Loucy (cell line): ENCODE results near the gene AGBL3.

Experiments used
- H2AFZ ChIP-seq: fragments of 200-600 bp; sonication (generic); 2 replicates; pipeline ENCODE4 v1.6.0; 2016; ENCODE audit warnings: antibody characterized with exemption, mild to moderate bottlenecking, low read length, moderate library complexity
- H3F3A ChIP-seq: fragments of 200-600 bp; 2 replicates; pipeline ENCODE4 v1.6.0; 2016; ENCODE audit warnings: antibody characterized with exemption, low read depth, mild to moderate bottlenecking
- H3K27me3 ChIP-seq: fragments of 200-600 bp; sonication (generic); 2 replicates; pipeline ENCODE4 v1.6.1; 2014; ENCODE audit warnings: low read length, mild to moderate bottlenecking; ENCODE audit not compliant: insufficient read depth, poor library complexity, severe bottlenecking
- H3K36me3 ChIP-seq: fragments of 200-600 bp; sonication (generic); 2 replicates; pipeline ENCODE4 v1.6.1; 2016; ENCODE audit warnings: low read length; ENCODE audit not compliant: insufficient read depth
- H3K4me1 ChIP-seq: fragments of 200-600 bp; sonication (generic); 2 replicates; pipeline ENCODE4 v1.5.1; 2014; ENCODE audit warnings: low read length, mild to moderate bottlenecking; ENCODE audit not compliant: insufficient read depth, poor library complexity, severe bottlenecking
- H3K4me2 ChIP-seq: fragments of 200-600 bp; sonication (generic); 2 replicates; pipeline ENCODE4 v1.6.0; 2014; ENCODE audit warnings: antibody characterized with exemption, low read length, low read depth, mild to moderate bottlenecking; ENCODE audit not compliant: poor library complexity, severe bottlenecking
- H3K4me3 ChIP-seq: fragments of 200-600 bp; sonication (generic); 2 replicates; pipeline ENCODE4 v1.5.1; 2014; ENCODE audit warnings: low read length, mild to moderate bottlenecking, mixed read lengths; ENCODE audit not compliant: poor library complexity, severe bottlenecking
- H3K79me2 ChIP-seq: fragments of 200-600 bp; sonication (generic); 2 replicates; pipeline ENCODE4 v1.6.1; 2014; ENCODE audit warnings: low read length; ENCODE audit not compliant: insufficient read depth
- H3K9ac ChIP-seq: fragments of 200-600 bp; sonication (generic); 2 replicates; pipeline ENCODE4 v1.6.0; 2014; ENCODE audit warnings: mild to moderate bottlenecking, low read depth, low read length, moderate library complexity; ENCODE audit not compliant: poor library complexity, severe bottlenecking
- H3K9me2 ChIP-seq: fragments of 200-600 bp; sonication (generic); replicated peaks from 2 replicates; pipeline ENCODE4 v1.6.1; 2016; ENCODE audit warnings: low read depth, low read length, mixed read lengths
- H3K9me3 ChIP-seq: fragments of 200-600 bp; sonication (generic); 2 replicates; pipeline ENCODE4 v1.6.1; 2014; ENCODE audit warnings: mild to moderate bottlenecking, antibody characterized with exemption, low read length, low read depth; ENCODE audit not compliant: insufficient read depth
- H4K20me1 ChIP-seq: fragments of 200-600 bp; sonication (generic); 2 replicates; pipeline ENCODE4 v1.6.0; 2014; ENCODE audit warnings: antibody characterized with exemption, low read length, mild to moderate bottlenecking; ENCODE audit not compliant: insufficient read depth, poor library complexity, severe bottlenecking
- CTCF ChIP-seq: fragments of 200-600 bp; sonication (generic); conservative IDR thresholded peaks from 2 replicates; pipeline ENCODE4 v1.5.1; 2014; ENCODE audit warnings: mild to moderate bottlenecking, antibody characterized with exemption, low read length
- EZH2phosphoT487 ChIP-seq: fragments of 200-600 bp; IDR thresholded peaks from 2 replicates; pipeline ENCODE4 v1.6.1; 2018; ENCODE audit warnings: antibody characterized with exemption, mild to moderate bottlenecking, moderate library complexity, borderline replicate concordance

Gene AGBL3

GRCh38 chr7:135151533-135151932 is 165.2 kb downstream of the AGBL3 start:
- Histone ChIP-seq H3K4me1 (peaks cover 4% of the 10 kb centered on the region), H2AFZ (no peak overlapping the region), H3K4me2 (no peak overlapping the region), H3K27me3 (no peaks in the 10 kb centered on the region), H4K20me1 (no peaks in the 10 kb centered on the region), H3K36me3 (no peaks in the 10 kb centered on the region), H3K9me2 (no peaks in the 10 kb centered on the region), H3K4me3 (no peak overlapping the region), H3K79me2 (no peaks in the 10 kb centered on the region), H3K9ac (no peak overlapping the region), H3K9me3 (peaks cover 8% of the 10 kb centered on the region; the same call in 1 of the 2 replicates), H3F3A (no peaks in the 10 kb centered on the region)
- TF ChIP-seq CTCF (no peak), EZH2phosphoT487 (no peak)

GRCh38 chr7:135152442-135152841 is 166.1 kb downstream of the AGBL3 start:
- Histone ChIP-seq H3K4me2 (no peak overlapping the region), H3K9me3 (peaks cover 8% of the 10 kb centered on the region; the same call in 1 of the 2 replicates), H3K79me2 (no peaks in the 10 kb centered on the region), H3K9ac (no peak overlapping the region), H3K36me3 (no peaks in the 10 kb centered on the region), H2AFZ (no peak overlapping the region), H3K4me1 (peaks cover 4% of the 10 kb centered on the region), H3K4me3 (no peak overlapping the region), H4K20me1 (no peaks in the 10 kb centered on the region), H3K9me2 (no peaks in the 10 kb centered on the region), H3K27me3 (no peaks in the 10 kb centered on the region), H3F3A (no peaks in the 10 kb centered on the region)
- TF ChIP-seq CTCF (no peak), EZH2phosphoT487 (no peak)

DNA sequence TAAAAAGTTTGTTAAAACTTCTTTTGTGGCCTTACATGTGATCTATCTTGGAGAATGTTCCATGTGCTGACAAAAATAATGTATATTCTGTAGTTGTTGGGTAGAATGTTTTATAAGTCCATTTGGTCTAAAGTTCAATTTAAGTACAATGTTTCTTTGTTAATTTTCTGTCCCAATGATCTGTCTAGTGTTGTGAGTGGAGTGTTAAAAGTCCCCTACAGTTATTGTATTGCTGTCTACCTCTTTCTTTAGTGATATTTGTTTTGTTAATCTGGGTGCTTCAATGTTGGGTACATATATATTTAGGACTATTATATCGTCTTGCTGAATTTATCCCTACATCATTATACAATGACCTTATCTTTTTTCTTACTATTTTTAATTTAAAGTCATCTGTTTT is 168.4 kb downstream of the AGBL3 start:
- H3K79me2 ChIP-seq = no peaks in the 10 kb centered on the region
- no peak overlapping the region for H3K9ac ChIP-seq
- peaks cover 6% of the 10 kb centered on the region for H3K4me1 ChIP-seq
- H4K20me1 ChIP-seq = no peaks in the 10 kb centered on the region
- no peak overlapping the region for H3K4me3 ChIP-seq
- H3K27me3 ChIP-seq = no peaks in the 10 kb centered on the region
- peaks cover 8% of the 10 kb centered on the region; the same call in 1 of the 2 replicates for H3K9me3 ChIP-seq
- H3F3A ChIP-seq = no peaks in the 10 kb centered on the region
- no peak overlapping the region for H2AFZ ChIP-seq
- H3K9me2 ChIP-seq = no peaks in the 10 kb centered on the region
- no peak for TF ChIP-seq CTCF
- no peak for TF ChIP-seq EZH2phosphoT487
- no peak overlapping the region for H3K4me2 ChIP-seq
- H3K36me3 ChIP-seq = no peaks in the 10 kb centered on the region
